Liver (tissue), 3 donors: ENCODE measurements around the gene NTNG1.

Experiments used
- ATF3 ChIP-seq: IDR thresholded peaks from 2 replicates; pipeline ENCODE4 v1.6.1; 2016; ENCODE audit warnings: antibody characterized with exemption
- CTCF ChIP-seq: fragments of 150-350 bp; IDR thresholded peaks from 2 replicates; pipeline ENCODE4 v1.5.1; 2017; ENCODE audit warnings: improper control_type of control experiment, low read depth, low read length; ENCODE audit not compliant: missing input control
- EGR1 ChIP-seq, 2 donors: IDR thresholded peaks; 2 replicates each; pipeline ENCODE4 v1.6.1; 2016 to 2018; ENCODE audit warnings: antibody characterized with exemption in 2 of 2, low read depth in 2 of 2
- GABPA ChIP-seq, 2 donors: IDR thresholded peaks in 1 of 2; conservative IDR thresholded peaks in 1 of 2; 2 replicates each; pipeline ENCODE4 v1.6.1; 2016; ENCODE audit warnings: antibody characterized with exemption in 2 of 2, mild to moderate bottlenecking in 1 of 2, moderate library complexity in 1 of 2
- JUND ChIP-seq, 2 donors: IDR thresholded peaks; 2 replicates each; pipeline ENCODE4 v1.6.1; 2016; ENCODE audit warnings: antibody characterized with exemption in 2 of 2
- MAX ChIP-seq: IDR thresholded peaks from 2 replicates; pipeline ENCODE4 v1.6.1; 2016; ENCODE audit warnings: antibody characterized with exemption
- RAD21 ChIP-seq, 2 donors: IDR thresholded peaks; 2 replicates each; pipeline ENCODE4 v1.6.1; 2016; ENCODE audit warnings: antibody characterized with exemption in 2 of 2, mild to moderate bottlenecking in 2 of 2
- REST ChIP-seq: IDR thresholded peaks from 2 replicates; pipeline ENCODE4 v1.6.1; 2016; ENCODE audit warnings: antibody characterized with exemption, mild to moderate bottlenecking
- SP1 ChIP-seq: IDR thresholded peaks from 2 replicates; pipeline ENCODE4 v1.6.1; 2018; ENCODE audit warnings: antibody characterized with exemption, mild to moderate bottlenecking
- TAF1 ChIP-seq: conservative IDR thresholded peaks from 2 replicates; pipeline ENCODE4 v1.6.1; 2016; ENCODE audit warnings: antibody characterized with exemption, mild to moderate bottlenecking
- YY1 ChIP-seq: IDR thresholded peaks from 2 replicates; pipeline ENCODE4 v1.6.1; 2016; ENCODE audit warnings: antibody characterized with exemption, mild to moderate bottlenecking
- donor health status: healthy.
- donor health status: healthy.

- TF ChIP-seq JUND (IDR thresholded peaks at IDR 0.05), result no peak
- TF ChIP-seq CTCF, result no peak
- TF ChIP-seq SP1, result no peak
- TF ChIP-seq GABPA (IDR thresholded peaks at IDR 0.05 in 1 of 2, conservative IDR thresholded peaks at IDR 0.05 in 1 of 2), result no peak
- no peak for TF ChIP-seq YY1
- no peak for TF ChIP-seq TAF1
- TF ChIP-seq REST, result no peak
- no peak for TF ChIP-seq ATF3
- TF ChIP-seq RAD21 (IDR thresholded peaks at IDR 0.05), result no peak
- no peak for TF ChIP-seq EGR1 (IDR thresholded peaks at IDR 0.05; ENCODE audit: low read depth in 2 of 2)
- no peak for TF ChIP-seq MAX
Measured at GRCh38 chr1:107213225-107213624, 72.4 kb downstream of the NTNG1 start.
